ENCODE measurements around the gene ADAT3.
"Not testable (repeated sequence)": the region's sequence is repeated elsewhere in the genome, so short reads cannot be mapped to it uniquely, and the experiment has no call there.

Gene ADAT3

DNA sequence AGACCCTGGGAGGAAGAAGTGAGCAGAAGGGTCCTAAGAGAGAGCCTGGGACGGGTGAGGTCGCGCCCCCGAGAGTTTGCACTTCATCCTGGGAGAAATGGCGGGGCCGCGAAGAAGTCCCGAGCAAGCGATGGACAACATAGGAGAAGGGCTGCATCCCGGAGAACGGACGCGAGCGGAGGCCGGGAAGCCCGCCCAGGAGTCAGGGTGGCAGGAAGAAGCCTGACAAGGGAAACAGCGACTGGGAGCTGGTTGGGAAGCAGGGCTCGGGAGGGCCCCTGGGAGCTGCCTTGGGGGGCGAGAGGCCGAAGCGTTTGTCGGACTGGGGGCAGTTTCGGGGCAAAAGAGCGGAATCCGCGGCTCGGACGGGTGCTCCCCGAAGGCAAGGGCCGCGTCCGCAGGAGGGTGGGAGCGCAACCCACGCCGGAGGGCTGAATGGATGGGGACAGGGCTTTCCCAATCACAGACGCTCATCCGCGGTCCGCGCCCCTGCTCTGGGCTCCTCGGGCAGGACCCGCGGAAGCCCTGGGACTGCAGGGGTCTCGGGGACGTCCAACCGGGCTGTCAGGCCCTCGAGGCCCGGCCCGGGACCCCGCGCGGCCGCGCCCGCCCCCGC is 20.4 kb upstream of the ADAT3 start:
- no peak for DNase-seq

GRCh38 chr19:1885398-1886119 is 19.6 kb upstream of the ADAT3 start, which contains the start of gene ABHD17A:
ABHD17A (minus strand) TSS chr19:1885496; CDS start chr19:1881566, 3,930 bp downstream.
- DNase-seq = peak; percentile 85

DNA sequence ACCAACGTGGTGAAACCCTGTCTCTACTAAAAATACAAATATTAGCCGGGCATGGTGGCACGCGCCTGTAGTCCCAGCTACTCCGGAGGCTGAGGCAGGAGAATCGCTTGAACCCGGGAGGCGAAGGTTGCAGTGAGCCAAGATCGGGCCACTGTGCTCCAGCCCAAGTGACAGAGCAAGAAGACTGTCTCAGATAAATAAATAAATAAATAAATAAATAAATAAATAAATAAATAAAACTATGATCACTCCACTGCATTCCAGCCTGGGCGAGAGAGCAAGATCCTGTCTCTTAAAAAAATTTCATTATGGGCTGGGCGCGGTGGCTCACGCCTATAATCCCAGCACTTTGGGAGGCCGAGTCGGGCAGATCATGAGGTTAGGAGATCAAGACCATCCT is 18.8 kb upstream of the ADAT3 start:
- DNase-seq = not testable (repeated sequence)

- no peak for DNase-seq
Observed at GRCh38 chr19:1888385-1888784, 16.8 kb upstream of the ADAT3 start.

- DNase-seq = no peak
Observed at GRCh38 chr19:1889907-1890306, 15.3 kb upstream of the ADAT3 start.

DNA sequence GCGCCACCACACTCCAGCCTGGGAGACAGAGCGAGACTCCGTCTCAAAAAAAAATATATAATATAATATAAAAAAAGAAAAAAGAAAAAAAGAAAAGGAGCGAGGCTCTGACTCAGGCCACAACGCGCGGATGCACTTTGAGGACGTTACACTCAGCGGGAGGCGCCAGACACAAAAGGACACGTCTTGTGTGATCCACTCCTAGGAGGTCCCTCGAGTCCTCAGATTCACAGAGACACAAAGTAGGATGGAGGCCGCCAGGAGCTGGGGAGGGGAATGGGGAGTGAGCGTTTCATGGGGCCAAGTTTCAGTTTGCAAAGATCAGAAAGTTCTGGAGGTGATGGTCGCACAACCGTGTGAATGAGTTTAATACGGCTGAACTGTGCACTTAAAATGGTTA is 11.4 kb upstream of the ADAT3 start:
- no peak for DNase-seq

DNA sequence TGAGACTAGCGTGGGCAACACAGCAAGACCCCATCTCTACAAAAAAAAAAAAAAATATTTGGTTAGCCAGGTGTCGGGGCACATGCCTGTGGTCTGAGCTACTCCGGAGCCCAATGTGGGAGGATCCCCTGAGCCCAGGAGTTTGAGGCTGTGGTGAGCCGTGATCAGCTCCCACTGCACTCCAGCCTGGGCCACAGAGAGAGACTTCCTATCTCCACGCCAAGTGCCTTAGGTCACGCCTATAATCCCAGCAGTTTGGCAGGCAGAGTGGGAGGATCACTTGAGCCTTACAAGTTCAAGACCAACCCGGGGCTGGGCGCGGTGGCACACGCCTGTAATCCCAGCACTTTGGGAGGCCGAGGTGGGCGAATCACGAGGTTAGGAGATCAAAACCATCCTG is 8.7 kb upstream of the ADAT3 start:
- no peak for DNase-seq

DNA sequence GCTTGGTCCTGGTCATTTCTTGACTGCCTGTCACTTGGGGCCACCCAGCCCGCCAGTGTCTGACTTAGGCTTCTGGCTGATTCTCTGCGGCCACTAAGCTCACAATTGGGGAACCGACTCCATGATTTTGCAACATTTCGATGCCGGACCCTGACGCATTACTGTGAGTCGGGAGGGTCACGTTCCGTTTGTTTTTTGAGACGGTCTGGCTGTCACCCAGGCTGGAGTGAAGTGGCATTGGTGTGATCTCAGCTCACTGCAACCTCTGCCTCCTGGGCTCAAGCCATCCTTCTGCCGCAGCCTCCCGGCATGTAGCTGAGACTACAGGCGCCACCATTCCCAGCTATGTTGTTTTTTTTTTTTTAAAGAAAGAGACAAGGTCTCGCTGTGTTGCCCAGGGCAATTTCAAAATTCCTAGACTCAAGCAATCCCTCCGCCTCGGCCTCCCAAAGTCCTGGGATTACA is 3.2 kb upstream of the ADAT3 start:
- no peak for DNase-seq

- DNase-seq = no peak
Observed at GRCh38 chr19:1902923-1903322, 2.3 kb upstream of the ADAT3 start.

DNA sequence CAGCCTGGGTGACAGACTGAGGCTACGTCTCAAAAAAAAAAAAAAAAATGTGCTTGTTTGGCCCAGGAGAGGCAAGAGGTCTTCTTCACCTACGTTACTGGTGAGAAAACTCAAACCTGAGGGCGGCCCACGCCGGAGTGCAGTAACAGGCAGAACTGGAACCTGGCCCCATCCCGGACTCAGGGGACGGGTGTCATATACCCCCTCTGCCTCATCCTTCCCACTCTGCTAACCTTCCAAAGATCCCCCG is 414 bp upstream of the ADAT3 start:
- DNase-seq = no peak

DNA sequence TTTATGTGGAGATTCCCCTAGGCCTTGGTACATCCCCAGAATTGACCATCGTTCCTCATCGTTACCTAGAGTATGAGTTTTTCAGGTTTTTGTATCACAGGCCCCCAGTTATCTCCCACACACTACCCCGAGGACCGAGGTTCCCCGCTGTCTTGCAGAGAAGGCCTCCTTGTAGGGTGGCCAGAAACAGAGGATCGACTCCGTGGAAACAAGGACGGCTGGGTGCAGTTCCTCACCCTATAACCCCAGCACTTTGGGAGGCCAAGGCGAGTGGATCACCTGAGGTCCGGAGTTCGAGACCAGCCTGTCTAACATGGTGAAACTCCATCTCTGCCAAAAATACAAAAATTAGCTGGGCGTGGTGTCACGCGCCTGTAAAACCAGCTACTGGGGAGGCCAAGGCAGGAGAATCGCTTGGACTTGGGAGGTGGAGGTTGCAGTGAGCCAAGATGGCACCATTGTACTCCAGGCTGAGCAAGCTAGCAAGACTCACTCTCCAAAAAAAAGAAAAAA is 720 bp downstream of the ADAT3 start:
- no peak for DNase-seq

DNA sequence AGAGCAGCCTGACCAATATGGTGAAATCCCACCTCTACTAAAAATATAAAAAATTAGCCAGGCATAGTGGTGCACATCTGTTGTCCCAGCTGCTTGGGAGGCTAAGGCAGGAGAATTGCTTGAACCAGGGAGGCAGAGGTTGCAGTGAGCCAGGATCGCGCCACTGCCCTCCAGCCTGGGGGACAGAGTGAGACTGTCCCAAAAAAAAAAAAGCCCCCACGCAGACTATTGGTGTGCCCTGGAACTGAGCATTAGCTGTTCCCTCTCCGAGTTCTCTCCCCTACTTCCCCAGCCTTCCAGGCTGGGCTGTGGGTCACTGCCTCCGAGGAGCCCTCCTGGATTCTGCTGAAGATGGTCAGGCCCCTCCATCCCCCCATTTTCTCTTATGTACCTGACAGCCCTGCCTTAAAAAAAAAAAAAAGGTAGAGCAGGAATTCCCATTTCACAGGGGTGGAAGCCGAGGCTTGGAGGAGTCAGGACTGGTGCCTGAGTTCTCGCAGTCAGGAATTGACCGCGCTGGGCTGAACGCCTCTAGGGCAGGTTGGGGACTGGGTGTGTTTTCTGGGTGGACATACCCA is 1.9 kb downstream of the ADAT3 start:
- no peak for DNase-seq

DNA sequence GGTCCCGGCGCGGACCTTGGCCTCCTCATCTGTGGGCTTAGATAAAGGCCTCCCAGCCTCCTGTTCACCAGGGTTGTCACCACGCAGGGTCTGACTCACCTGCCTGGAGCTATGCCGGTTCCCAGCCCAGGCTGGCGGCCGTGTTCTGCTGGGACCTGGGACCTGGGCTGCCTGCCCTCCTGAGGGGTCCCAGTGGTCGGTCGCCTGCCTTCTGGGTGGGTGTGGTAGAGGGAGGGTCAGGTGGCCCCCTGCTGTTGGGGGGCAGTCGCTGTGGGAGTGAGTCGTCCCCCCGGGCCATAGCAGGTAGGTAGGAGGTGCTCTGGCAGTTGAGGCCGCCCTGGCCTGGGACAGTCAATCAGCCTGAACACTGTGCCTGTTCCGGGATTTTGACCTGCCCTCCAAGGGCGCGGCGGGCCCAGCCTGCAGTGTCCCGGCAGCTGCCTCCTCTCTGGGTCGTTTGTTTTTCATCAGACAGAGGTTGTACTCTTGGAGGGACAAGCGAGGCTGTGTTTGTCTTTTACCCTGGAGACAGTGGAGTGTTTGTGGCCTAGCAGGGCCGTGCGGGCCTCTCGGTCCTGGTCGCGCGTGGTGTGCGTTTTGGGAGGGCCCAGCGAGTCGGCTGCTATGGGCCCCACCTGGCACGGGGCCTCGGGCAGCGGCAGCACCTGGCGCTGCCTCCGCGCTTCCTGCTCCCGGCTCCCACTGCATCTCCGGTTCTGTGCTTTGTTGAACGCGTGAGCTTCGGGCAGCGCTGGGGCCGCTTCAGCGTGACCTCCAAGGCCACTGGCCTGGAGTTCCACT is 2.6 kb downstream of the ADAT3 start:
- no peak for DNase-seq

DNA sequence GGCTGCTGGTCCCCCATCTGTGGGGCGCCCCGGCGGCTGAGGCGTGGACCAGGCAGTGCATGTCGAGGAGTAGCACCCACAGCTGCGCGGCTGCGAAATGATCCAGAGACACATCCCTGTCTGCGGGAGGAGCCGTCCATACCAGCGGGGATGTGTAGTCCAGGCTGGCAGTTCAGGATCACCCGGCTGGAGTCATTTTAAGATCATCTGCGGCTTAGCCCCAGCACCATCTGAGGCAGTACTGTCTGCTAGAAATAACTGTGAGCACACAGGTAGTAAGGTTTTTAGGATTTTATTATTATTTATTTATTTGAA is 3.1 kb downstream of the ADAT3 start:
- DNase-seq = no peak

- no peak for DNase-seq
Observed at GRCh38 chr19:1909761-1910080, 4.5 kb downstream of the ADAT3 start.

- no peak for DNase-seq
Observed at GRCh38 chr19:1910177-1910576, 5.0 kb downstream of the ADAT3 start.

GRCh38 chr19:1911098-1911497 is 5.9 kb downstream of the ADAT3 start:
- no peak for DNase-seq

- DNase-seq = no peak
Observed at GRCh38 chr19:1911995-1912394, 6.8 kb downstream of the ADAT3 start.

GRCh38 chr19:1912760-1913505 is 7.7 kb downstream of the ADAT3 start:
- DNase-seq = no peak

- no peak for DNase-seq
Observed at GRCh38 chr19:1913781-1914577, 8.8 kb downstream of the ADAT3 start.

DNA sequence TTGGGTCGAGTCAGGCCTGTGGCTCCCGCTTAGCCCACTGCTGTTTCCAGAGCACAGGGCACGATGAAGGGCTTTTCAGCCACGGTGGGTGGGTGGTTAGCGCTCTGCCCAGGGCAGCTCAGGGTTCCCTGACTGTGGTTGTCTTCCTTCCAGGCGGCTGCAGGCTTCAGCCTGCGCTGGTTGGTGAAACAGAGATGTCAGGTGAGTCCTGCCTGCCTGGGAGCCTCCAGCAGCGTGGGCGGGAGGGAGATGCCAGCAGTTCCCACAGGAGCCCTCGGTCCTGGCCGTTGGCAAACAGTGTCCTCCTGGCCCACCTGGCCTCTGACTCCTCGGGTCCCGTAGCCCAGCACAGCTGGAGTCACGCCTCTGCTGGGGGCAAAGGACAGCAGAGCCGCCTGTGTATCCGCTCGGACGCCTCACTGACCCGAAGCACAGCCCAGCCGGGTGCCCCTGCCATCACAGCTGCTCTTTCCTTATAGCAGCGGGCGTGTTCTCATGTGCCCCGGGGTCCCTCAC is 9.7 kb downstream of the ADAT3 start:
- DNase-seq = no peak

DNA sequence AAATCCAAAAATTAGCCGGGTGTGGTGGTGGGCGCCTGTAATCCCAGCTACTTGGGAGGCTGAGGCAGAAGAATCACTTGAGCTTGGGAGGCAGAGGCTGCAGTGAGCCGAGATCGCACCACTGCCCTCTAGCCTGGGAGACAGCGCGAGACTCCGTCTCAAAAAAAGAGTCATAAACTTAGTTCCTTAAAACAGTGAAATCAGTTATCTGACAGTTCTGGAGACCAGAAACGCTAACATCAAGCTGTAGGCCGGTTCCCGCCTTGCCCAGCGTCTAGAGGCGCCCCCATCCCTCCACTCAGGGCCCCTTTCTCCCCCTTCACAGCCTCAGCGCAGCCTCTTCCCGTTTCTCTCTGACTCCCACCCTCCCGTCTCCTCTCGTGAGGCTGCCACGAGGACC is 11.9 kb downstream of the ADAT3 start:
- DNase-seq = no peak
